ENCODE data around the gene GBP3. TPM values are rescaled to one million over a fixed set of nuclear protein-coding genes. Genes with fewer than 3 reads are reported as not detected.
A peak's percentile ranks its signal among the peaks of the same experiment; 100 is the strongest.

The GBP3 gene
- total and polyA plus RNA-seq, 9 donors, result 5.0 to 24.9 (median 14.2) TPM

DNA sequence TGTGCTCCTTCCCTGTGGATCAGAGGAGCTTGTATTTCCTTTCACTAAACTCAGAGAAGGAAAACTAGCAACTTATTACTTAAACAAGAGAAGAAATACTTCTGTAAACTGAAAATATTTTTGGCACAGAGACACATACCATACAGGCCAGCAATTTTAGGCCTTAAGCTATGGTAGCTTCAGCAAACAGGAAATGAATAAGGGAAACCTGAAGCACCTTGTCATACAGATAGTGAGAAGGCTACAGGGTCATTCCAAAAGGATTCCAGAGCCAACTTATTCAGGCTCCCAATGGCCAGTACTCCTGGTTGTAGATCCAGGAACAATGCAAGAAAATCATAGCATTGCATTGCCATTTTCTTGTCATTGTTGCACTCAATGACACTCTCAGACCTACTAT lies 21.2 kb downstream of the GBP3 start:
- Histone ChIP-seq H3K27ac (no peak overlapping the region), H3K9me3 (no peaks in the 10 kb centered on the region), H3K27me3 (no peaks in the 10 kb centered on the region), H3K4me3 (no peak overlapping the region), H3K36me3 (no peaks in the 10 kb centered on the region), H3K4me1 (ENCODE audit: insufficient read depth) (no peaks in the 10 kb centered on the region)
- intact Hi-C loops (cut with DNase I), result loop anchor here in 2 of 4 donors (5.0 to 10.0 kb wide), 2 partner anchors 361 to 363 kb away; partner anchors contain the start of gene GBP6 (in 2 of the 2)
- TF ChIP-seq EP300 (IDR thresholded peaks at IDR 0.05) (no peak), POLR2A (IDR thresholded peaks at IDR 0.05) (no peak), CTCF (IDR thresholded peaks at IDR 0.05) (no peak)
- DNase-seq, result no peak

- Histone ChIP-seq H3K36me3 (no peaks in the 10 kb centered on the region), H3K27ac (no peak overlapping the region), H3K4me1 (ENCODE audit: insufficient read depth) (no peaks in the 10 kb centered on the region), H3K4me3 (no peak overlapping the region), H3K9me3 (no peaks in the 10 kb centered on the region), H3K27me3 (no peaks in the 10 kb centered on the region)
- TF ChIP-seq POLR2A (IDR thresholded peaks at IDR 0.05), result no peak
- peak; percentile 49 to 68 (median 68) for TF ChIP-seq CTCF (IDR thresholded peaks at IDR 0.05)
- WGBS, 3 donors, result 0 to 4% (median 2%) methylated on average over 2 of the region's 2 CpGs
- intact Hi-C loops (cut with DNase I), result loop anchor here in 1 of 4 donors (5.0 kb wide), 1 partner anchor 459 kb away; no protein-coding TSS in a partner anchor
- no peak for DNase-seq
Measured at GRCh38 chr1:88998716-88999115, 23.9 kb downstream of the GBP3 start.

DNA sequence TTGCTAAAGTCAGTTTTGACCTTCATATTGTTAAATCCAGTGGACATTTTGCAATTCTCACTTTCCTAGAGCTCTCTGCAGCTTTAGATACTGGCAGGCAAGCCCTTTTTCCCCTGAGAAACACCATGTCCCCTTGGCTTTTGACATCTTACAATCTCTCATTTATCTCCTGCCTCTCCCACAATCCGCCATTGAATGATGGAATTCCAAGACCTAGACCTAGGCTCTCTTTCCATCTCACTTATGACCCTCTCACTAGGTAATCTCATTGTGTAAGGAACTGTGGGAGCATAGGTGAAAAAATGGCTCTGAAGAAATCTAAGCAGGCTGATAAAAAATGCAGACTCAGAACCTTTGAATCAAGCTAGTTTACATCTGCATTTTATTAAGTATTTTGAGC lies 32.2 kb downstream of the GBP3 start:
- no peaks in the 10 kb centered on the region for H3K27me3 ChIP-seq
- WGBS, 3 donors, result 94 to 96% (median 95%) methylated on average over 1 of the region's 1 CpG
- H3K36me3 ChIP-seq, result no peaks in the 10 kb centered on the region
- intact Hi-C loops (cut with DNase I), result no loop called here
- no peak for DNase-seq
- H3K4me3 ChIP-seq, result no peak overlapping the region
- H3K27ac ChIP-seq, result no peak overlapping the region
- TF ChIP-seq EP300 (IDR thresholded peaks at IDR 0.05), result no peak
- no peak for TF ChIP-seq POLR2A (IDR thresholded peaks at IDR 0.05)
- TF ChIP-seq CTCF (IDR thresholded peaks at IDR 0.05), result no peak
- H3K9me3 ChIP-seq, result no peaks in the 10 kb centered on the region
- peaks cover 4% of the 10 kb centered on the region for H3K4me1 ChIP-seq (ENCODE audit: insufficient read depth)

- WGBS, 3 donors, result 81 to 91% (median 90%) methylated on average over 4 of the region's 4 CpGs
- Histone ChIP-seq H3K27me3 (no peaks in the 10 kb centered on the region), H3K4me3 (no peak overlapping the region), H3K36me3 (no peaks in the 10 kb centered on the region), H3K9me3 (no peaks in the 10 kb centered on the region), H3K4me1 (ENCODE audit: insufficient read depth) (peaks cover 10% of the 10 kb centered on the region), H3K27ac (peak overlapping the region; percentile 3 to 64)
- no peak for DNase-seq
- intact Hi-C loops (cut with DNase I), result no loop called here
- TF ChIP-seq EP300 (IDR thresholded peaks at IDR 0.05), result no peak
- TF ChIP-seq POLR2A (IDR thresholded peaks at IDR 0.05), result no peak
- no peak for TF ChIP-seq CTCF (IDR thresholded peaks at IDR 0.05)
Measured at GRCh38 chr1:88985692-88986091, 37.0 kb downstream of the GBP3 start.

Measured in ovary (tissue), 9 donors.